ENCODE measurements around the gene PTPN21. TPM values are rescaled to one million over a fixed set of nuclear protein-coding genes. Genes with fewer than 3 reads are reported as not detected.

Gene PTPN21
- total and polyA plus RNA-seq, 4 donors: 2.1 to 7.2 (median 3.1) TPM

DNA sequence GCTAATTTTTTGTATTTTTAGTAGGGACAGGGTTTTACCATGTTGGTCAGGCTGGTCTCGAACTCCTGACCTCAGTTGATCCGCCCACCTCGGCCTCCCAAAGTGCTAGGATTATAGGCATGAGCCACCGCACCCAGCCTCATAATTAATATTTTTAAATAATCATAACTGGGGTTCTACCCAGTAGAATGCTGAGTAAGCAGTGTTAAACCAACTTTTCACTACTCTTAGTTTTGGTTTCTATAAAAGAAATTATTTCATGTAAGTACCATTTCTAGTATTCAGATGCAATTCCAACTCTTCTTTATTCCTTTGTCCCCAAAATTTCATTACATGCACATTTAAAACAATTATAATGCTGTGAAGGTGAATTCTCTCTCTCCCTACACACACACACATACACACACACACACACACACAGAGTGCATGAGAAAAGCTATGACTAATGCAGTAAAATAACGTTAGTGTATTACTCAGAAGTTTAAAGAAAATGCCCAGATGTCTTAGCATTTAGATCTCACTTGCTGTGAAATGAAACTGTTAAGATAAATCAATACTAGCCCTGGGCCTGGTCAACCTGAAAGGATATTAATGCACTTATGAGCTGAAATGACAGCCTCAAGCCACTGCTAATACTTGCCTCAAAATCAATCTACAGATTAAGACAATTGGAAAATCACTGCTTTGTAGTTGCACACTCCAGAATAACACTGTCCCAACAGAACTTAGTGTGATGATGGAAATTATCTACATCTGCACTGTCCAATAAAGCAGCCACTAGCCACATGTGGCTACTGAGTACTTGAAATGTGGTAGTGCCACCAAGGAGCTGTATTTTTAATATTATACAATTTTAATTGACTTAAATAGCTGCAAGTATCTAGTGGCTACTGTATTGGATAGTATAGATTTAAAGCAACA is 36.0 kb downstream of the PTPN21 start:
- H3K9me3 ChIP-seq (ENCODE audit: control insufficient read depth in 4 of 4, low read length in 3 of 4): no peaks in the 10 kb centered on the region
- H3K27ac ChIP-seq (ENCODE audit: low read depth in 1 of 2, low read length in 2 of 2): no peak overlapping the region
- no peak overlapping the region for H3K4me3 ChIP-seq (ENCODE audit: low read depth in 1 of 3, low read length in 3 of 3)
- TF ChIP-seq JUND (IDR thresholded peaks at IDR 0.05): no peak
- TF ChIP-seq, protein P1, sequence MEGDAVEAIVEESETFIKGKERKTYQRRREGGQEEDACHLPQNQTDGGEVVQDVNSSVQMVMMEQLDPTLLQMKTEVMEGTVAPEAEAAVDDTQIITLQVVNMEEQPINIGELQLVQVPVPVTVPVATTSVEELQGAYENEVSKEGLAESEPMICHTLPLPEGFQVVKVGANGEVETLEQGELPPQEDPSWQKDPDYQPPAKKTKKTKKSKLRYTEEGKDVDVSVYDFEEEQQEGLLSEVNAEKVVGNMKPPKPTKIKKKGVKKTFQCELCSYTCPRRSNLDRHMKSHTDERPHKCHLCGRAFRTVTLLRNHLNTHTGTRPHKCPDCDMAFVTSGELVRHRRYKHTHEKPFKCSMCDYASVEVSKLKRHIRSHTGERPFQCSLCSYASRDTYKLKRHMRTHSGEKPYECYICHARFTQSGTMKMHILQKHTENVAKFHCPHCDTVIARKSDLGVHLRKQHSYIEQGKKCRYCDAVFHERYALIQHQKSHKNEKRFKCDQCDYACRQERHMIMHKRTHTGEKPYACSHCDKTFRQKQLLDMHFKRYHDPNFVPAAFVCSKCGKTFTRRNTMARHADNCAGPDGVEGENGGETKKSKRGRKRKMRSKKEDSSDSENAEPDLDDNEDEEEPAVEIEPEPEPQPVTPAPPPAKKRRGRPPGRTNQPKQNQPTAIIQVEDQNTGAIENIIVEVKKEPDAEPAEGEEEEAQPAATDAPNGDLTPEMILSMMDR (IDR thresholded peaks at IDR 0.05; ENCODE audit: low read depth, low read length, missing input control): no peak
- no peak for TF ChIP-seq HNF4A (conservative IDR thresholded peaks at IDR 0.05)
- TF ChIP-seq, protein P2, sequence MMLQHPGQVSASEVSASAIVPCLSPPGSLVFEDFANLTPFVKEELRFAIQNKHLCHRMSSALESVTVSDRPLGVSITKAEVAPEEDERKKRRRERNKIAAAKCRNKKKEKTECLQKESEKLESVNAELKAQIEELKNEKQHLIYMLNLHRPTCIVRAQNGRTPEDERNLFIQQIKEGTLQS (IDR thresholded peaks at IDR 0.05): no peak
- TF ChIP-seq RAD21 (IDR thresholded peaks at IDR 0.05): no peak
- no peak for TF ChIP-seq FOXA1 (IDR thresholded peaks at IDR 0.05)
- no peak for TF ChIP-seq HNF4G (IDR thresholded peaks at IDR 0.05)
- TF ChIP-seq, protein P3, sequence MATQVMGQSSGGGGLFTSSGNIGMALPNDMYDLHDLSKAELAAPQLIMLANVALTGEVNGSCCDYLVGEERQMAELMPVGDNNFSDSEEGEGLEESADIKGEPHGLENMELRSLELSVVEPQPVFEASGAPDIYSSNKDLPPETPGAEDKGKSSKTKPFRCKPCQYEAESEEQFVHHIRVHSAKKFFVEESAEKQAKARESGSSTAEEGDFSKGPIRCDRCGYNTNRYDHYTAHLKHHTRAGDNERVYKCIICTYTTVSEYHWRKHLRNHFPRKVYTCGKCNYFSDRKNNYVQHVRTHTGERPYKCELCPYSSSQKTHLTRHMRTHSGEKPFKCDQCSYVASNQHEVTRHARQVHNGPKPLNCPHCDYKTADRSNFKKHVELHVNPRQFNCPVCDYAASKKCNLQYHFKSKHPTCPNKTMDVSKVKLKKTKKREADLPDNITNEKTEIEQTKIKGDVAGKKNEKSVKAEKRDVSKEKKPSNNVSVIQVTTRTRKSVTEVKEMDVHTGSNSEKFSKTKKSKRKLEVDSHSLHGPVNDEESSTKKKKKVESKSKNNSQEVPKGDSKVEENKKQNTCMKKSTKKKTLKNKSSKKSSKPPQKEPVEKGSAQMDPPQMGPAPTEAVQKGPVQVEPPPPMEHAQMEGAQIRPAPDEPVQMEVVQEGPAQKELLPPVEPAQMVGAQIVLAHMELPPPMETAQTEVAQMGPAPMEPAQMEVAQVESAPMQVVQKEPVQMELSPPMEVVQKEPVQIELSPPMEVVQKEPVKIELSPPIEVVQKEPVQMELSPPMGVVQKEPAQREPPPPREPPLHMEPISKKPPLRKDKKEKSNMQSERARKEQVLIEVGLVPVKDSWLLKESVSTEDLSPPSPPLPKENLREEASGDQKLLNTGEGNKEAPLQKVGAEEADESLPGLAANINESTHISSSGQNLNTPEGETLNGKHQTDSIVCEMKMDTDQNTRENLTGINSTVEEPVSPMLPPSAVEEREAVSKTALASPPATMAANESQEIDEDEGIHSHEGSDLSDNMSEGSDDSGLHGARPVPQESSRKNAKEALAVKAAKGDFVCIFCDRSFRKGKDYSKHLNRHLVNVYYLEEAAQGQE (IDR thresholded peaks at IDR 0.05): no peak
- no peak for TF ChIP-seq FOXA2 (IDR thresholded peaks at IDR 0.05)
- TF ChIP-seq GABPA (IDR thresholded peaks at IDR 0.05 in 1 of 2, conservative IDR thresholded peaks at IDR 0.05 in 1 of 2): no peak
- TF ChIP-seq, protein P4, sequence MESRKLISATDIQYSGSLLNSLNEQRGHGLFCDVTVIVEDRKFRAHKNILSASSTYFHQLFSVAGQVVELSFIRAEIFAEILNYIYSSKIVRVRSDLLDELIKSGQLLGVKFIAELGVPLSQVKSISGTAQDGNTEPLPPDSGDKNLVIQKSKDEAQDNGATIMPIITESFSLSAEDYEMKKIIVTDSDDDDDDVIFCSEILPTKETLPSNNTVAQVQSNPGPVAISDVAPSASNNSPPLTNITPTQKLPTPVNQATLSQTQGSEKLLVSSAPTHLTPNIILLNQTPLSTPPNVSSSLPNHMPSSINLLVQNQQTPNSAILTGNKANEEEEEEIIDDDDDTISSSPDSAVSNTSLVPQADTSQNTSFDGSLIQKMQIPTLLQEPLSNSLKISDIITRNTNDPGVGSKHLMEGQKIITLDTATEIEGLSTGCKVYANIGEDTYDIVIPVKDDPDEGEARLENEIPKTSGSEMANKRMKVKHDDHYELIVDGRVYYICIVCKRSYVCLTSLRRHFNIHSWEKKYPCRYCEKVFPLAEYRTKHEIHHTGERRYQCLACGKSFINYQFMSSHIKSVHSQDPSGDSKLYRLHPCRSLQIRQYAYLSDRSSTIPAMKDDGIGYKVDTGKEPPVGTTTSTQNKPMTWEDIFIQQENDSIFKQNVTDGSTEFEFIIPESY (IDR thresholded peaks at IDR 0.05): no peak
- no peak for TF ChIP-seq TAF1 (conservative IDR thresholded peaks at IDR 0.05)
- no peak for TF ChIP-seq RXRA (IDR thresholded peaks at IDR 0.05)
- TF ChIP-seq SP1 (IDR thresholded peaks at IDR 0.05): no peak
- TF ChIP-seq NR2F2 (IDR thresholded peaks at IDR 0.05): no peak
- TF ChIP-seq, protein P5, sequence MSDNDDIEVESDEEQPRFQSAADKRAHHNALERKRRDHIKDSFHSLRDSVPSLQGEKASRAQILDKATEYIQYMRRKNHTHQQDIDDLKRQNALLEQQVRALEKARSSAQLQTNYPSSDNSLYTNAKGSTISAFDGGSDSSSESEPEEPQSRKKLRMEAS (IDR thresholded peaks at IDR 0.05): no peak
- peaks cover 0 to 3% (median 1%) of the 10 kb centered on the region in 4 donors for H3K36me3 ChIP-seq (ENCODE audit: control insufficient read depth in 4 of 4, insufficient read depth in 3 of 4, low read depth in 1 of 4, low read length in 3 of 4)
- H3K9ac ChIP-seq (ENCODE audit: low read depth in 1 of 2, low read length in 2 of 2): no peak overlapping the region
- DNase-seq (ENCODE audit: low spot score): no peak
- H3K27me3 ChIP-seq (ENCODE audit: control insufficient read depth in 4 of 4, insufficient read depth in 4 of 4, low read length in 3 of 4): no peaks in the 10 kb centered on the region
- H3K4me1 ChIP-seq (ENCODE audit: control insufficient read depth in 4 of 4, insufficient read depth in 4 of 4, low read length in 3 of 4): peaks cover 0 to 11% (median 4%) of the 10 kb centered on the region in 4 donors
- 86% methylated on average over 5 of the region's 5 CpGs for WGBS
